Fibroblast of lung (primary cell): ENCODE data around the gene ADIRF. TPM values are rescaled to one million over a fixed set of nuclear protein-coding genes. Genes with fewer than 3 reads are reported as not detected.

Experiments used
- DNase-seq, 2 donors: peaks; one replicate each; pipeline versions ENCODE4 v3.0.0 to v3.0.0-alpha.2; 2010; ENCODE audit warnings: low read depth in 2 of 2
- H2AFZ ChIP-seq: 2 replicates; pipeline ENCODE4 v1.5.1; 2012; ENCODE audit warnings: low read length, control low read depth, inconsistent platforms
- H3K27ac ChIP-seq: 2 replicates; pipeline ENCODE4 v1.5.1; 2011; ENCODE audit warnings: low read length, control low read depth; ENCODE audit not compliant: insufficient read depth
- H3K27me3 ChIP-seq: 2 replicates; pipeline ENCODE4 v1.5.1; 2011; ENCODE audit warnings: mild to moderate bottlenecking, low read length; ENCODE audit not compliant: control insufficient read depth, insufficient read depth
- H3K36me3 ChIP-seq: 2 replicates; pipeline ENCODE4 v1.5.1; 2011; ENCODE audit warnings: low read length; ENCODE audit not compliant: control insufficient read depth, insufficient read depth
- H3K4me1 ChIP-seq: 2 replicates; pipeline ENCODE4 v1.5.1; 2011; ENCODE audit warnings: low read length; ENCODE audit not compliant: control insufficient read depth, insufficient read depth; ENCODE audit errors: extremely low read depth
- H3K4me2 ChIP-seq: 2 replicates; pipeline ENCODE4 v1.5.1; 2011; ENCODE audit warnings: low read length, control low read depth; ENCODE audit not compliant: insufficient read depth; ENCODE audit errors: extremely low read depth
- H3K4me3 ChIP-seq, 4 experiments: fragments of 200-600 bp in 1 of 4; sonication (generic) in 1 of 4; replicated peaks in 1 of 4; 2 replicates each; pipeline ENCODE4 v1.5.1; 2011 to 2016; ENCODE audit warnings: low read length in 4 of 4, low read depth in 3 of 4, mild to moderate bottlenecking in 3 of 4, control low read depth in 2 of 4, inconsistent platforms in 1 of 4, mixed read lengths in 1 of 4; ENCODE audit not compliant: insufficient read depth in 1 of 4; ENCODE audit errors: control extremely low read depth in 1 of 4
- H3K79me2 ChIP-seq: 2 replicates; pipeline ENCODE4 v1.5.1; 2012; ENCODE audit warnings: mild to moderate bottlenecking, low read length, inconsistent platforms; ENCODE audit not compliant: control insufficient read depth, insufficient read depth
- H3K9ac ChIP-seq: 2 replicates; pipeline ENCODE4 v1.5.1; 2011; ENCODE audit warnings: mild to moderate bottlenecking, low read length, control low read depth; ENCODE audit not compliant: insufficient read depth
- H3K9me3 ChIP-seq: 2 replicates; pipeline ENCODE4 v1.5.1; 2012; ENCODE audit warnings: low read depth, low read length; ENCODE audit not compliant: control insufficient read depth, insufficient read depth
- H4K20me1 ChIP-seq: 2 replicates; pipeline ENCODE4 v1.5.1; 2011; ENCODE audit warnings: low read length; ENCODE audit not compliant: control insufficient read depth, insufficient read depth; ENCODE audit errors: extremely low read depth
- EZH2 ChIP-seq: IDR thresholded peaks from 2 replicates; pipeline ENCODE4 v1.5.1; 2012; ENCODE audit warnings: low read length, control low read depth, mild to moderate bottlenecking; ENCODE audit errors: missing control alignments
- polyA plus RNA-seq, 2 donors: library from polyadenylated mRNA; depleted of rRNA in 1 of 2; stranded (reverse) in 1 of 2; unstranded in 1 of 2; fragments of >200 nt; gene quantifications; 2 replicates each; pipeline ENCODE4 v1.2.1, GENCODE V29; 2011 to 2012; ENCODE audit warnings: missing spikeins in 1 of 2
- total RNA-seq: library from RNA; depleted of rRNA; stranded (reverse); fragments of >200 nt; gene quantifications from 2 replicates; pipeline ENCODE4 v1.2.1, GENCODE V29; 2014
- TF ChIP-seq, protein P1 (sequence below), 2 donors: IDR thresholded peaks in 1 of 2; conservative IDR thresholded peaks in 1 of 2; 1 replicate in 1 of 2; 2 replicates in 1 of 2; pipeline ENCODE4 v1.5.1; 2011 to 2012; ENCODE audit warnings: low read length in 2 of 2, control low read depth in 1 of 2, inconsistent platforms in 1 of 2, low read depth in 1 of 2, mild to moderate bottlenecking in 1 of 2

ADIRF gene
- total and polyA plus RNA-seq, 2 donors (not counting 1 experiment from before 2014, with no cell fraction given) = 39.4 to 142 TPM

DNA sequence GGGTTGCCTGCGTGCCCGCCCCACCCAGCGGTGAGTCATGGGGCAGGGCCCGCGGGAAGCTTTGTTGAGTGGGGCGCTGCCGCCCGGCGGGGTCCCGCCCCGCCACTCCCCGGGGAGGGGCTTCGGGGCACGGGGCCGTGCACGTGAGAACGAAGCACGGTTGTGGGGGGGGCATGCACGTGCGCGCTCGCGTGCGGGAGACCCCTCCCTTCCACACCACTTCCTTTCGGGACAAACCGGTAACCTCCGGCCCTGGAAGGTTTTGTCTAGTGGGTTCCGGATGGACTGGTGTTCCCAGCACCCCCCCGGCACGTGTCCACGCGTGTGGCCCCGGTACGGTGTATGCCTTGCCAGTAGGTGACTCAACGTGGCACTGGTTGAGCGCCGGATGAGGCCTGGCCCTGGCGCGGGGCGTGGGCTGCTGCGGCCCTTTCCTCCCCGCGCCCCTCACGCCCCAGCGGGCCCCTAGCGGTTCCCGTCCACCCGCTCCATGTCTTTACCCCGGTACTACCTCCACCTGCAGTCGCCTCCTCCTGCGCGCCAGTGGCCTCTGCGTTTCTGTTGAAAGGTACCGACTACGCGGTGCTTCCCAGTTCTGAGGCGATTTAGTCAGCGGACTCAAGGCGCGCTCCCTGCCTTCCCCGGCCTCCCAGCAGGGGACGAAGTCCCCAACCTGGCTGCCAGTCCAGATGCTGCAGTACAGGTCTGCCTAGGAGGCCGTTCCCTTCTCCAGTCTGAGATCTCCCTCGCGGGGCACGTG lies 3.1 kb downstream of the ADIRF start:
- H3K4me1 ChIP-seq = peaks cover 34% of the 10 kb centered on the region
- no peaks in the 10 kb centered on the region for H4K20me1 ChIP-seq
- no peaks in the 10 kb centered on the region for H3K27me3 ChIP-seq
- peak overlapping the region; percentile 99 for H3K27ac ChIP-seq
- H3K4me2 ChIP-seq = peak overlapping the region; percentile 68
- no peaks in the 10 kb centered on the region for H3K36me3 ChIP-seq
- no peaks in the 10 kb centered on the region for H3K9me3 ChIP-seq
- peak overlapping the region; percentile 97 for H3K9ac ChIP-seq
- peak overlapping the region; percentile 19 to 74 (median 66) for H3K4me3 ChIP-seq
- no peak overlapping the region for H2AFZ ChIP-seq
- TF ChIP-seq, protein P1, sequence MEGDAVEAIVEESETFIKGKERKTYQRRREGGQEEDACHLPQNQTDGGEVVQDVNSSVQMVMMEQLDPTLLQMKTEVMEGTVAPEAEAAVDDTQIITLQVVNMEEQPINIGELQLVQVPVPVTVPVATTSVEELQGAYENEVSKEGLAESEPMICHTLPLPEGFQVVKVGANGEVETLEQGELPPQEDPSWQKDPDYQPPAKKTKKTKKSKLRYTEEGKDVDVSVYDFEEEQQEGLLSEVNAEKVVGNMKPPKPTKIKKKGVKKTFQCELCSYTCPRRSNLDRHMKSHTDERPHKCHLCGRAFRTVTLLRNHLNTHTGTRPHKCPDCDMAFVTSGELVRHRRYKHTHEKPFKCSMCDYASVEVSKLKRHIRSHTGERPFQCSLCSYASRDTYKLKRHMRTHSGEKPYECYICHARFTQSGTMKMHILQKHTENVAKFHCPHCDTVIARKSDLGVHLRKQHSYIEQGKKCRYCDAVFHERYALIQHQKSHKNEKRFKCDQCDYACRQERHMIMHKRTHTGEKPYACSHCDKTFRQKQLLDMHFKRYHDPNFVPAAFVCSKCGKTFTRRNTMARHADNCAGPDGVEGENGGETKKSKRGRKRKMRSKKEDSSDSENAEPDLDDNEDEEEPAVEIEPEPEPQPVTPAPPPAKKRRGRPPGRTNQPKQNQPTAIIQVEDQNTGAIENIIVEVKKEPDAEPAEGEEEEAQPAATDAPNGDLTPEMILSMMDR (conservative IDR thresholded peaks at IDR 0.05 in 1 of 2, IDR thresholded peaks at IDR 0.05 in 1 of 2; ENCODE audit: low read depth in 1 of 2, low read length in 2 of 2) = no peak
- no peak for TF ChIP-seq EZH2
- peaks cover 15% of the 10 kb centered on the region for H3K79me2 ChIP-seq
- DNase-seq = peak; percentile 85 to 89

DNA sequence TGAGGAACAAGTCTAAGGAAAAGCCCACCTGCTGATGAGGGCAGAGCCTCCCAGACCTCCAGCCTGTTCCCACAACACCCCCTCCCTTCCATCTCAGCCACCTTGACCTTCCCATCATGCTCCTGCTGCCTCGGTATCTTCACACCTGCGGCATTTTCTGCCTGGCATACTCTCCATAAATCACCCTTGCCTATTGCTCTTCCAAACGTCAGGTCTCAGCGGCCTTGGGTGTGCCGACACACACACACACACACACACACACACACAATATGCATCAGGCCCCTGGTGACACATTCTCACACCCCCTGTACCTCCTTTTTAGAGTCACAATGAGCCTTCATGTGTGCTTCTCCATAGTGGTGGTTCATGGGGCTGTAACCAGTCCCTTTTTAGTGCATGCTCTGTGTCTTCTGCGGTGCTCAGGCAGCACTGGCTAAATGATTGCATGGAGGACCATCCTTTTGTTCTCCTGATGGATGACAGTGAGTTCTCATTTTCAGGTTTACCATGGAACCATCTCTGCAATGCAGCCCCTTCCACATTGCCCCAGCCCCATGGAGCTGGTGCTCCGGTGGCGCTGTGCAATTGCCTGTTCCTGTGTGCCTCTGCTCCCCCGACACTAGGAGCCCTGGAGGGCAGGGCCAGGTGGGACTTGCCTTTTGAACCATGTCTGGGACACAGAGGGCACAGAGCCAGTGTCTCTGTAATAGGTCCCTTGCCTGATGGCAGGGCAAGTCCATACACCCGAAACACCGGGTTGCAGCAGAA lies 4.5 kb downstream of the ADIRF start:
- Histone ChIP-seq H3K79me2 (peaks cover 11% of the 10 kb centered on the region), H2AFZ (no peak overlapping the region), H3K36me3 (no peaks in the 10 kb centered on the region), H3K27me3 (no peaks in the 10 kb centered on the region), H3K4me2 (no peak overlapping the region), H3K4me1 (peaks cover 21% of the 10 kb centered on the region), H3K9ac (no peak overlapping the region), H3K4me3 (no peak overlapping the region), H3K27ac (no peak overlapping the region), H3K9me3 (no peaks in the 10 kb centered on the region), H4K20me1 (no peaks in the 10 kb centered on the region)
- DNase-seq = no peak
- TF ChIP-seq EZH2 = no peak
- TF ChIP-seq, protein P1 (conservative IDR thresholded peaks at IDR 0.05 in 1 of 2, IDR thresholded peaks at IDR 0.05 in 1 of 2; ENCODE audit: low read depth in 1 of 2, low read length in 2 of 2) = no peak

DNA sequence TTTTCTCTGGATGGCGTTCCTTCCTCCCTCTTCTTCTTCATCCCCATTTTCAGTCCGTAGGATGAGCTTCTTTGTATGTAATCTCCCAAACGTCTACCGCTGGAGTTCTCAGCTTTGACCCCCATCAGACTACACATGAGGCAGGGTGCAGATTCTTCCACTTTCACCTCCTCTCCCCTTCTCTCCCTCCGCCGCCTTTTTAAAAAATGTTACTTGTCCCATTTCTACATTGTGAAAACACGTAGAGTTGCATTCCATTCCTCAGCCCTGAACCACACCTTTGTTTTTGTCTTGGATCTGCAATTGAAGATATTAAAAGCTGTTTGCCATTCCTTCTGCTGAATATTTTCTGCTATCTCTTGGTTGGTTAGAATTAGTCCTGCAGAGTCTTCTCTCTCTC lies 6.2 kb downstream of the ADIRF start:
- Histone ChIP-seq H2AFZ (no peak overlapping the region), H3K9ac (no peak overlapping the region), H3K36me3 (no peaks in the 10 kb centered on the region), H3K27me3 (no peaks in the 10 kb centered on the region), H3K4me3 (no peak overlapping the region), H3K79me2 (no peaks in the 10 kb centered on the region), H3K27ac (no peak overlapping the region), H3K4me2 (no peak overlapping the region), H3K9me3 (no peaks in the 10 kb centered on the region), H4K20me1 (no peaks in the 10 kb centered on the region), H3K4me1 (peaks cover 11% of the 10 kb centered on the region)
- DNase-seq = no peak
- no peak for TF ChIP-seq EZH2
- TF ChIP-seq, protein P1 (conservative IDR thresholded peaks at IDR 0.05 in 1 of 2, IDR thresholded peaks at IDR 0.05 in 1 of 2; ENCODE audit: low read depth in 1 of 2, low read length in 2 of 2) = no peak
